ENCODE data around the gene GRAP2.
"Not testable (repeated sequence)": the region's sequence is repeated elsewhere in the genome, so short reads cannot be mapped to it uniquely, and the experiment has no call there.

Gene GRAP2

DNA sequence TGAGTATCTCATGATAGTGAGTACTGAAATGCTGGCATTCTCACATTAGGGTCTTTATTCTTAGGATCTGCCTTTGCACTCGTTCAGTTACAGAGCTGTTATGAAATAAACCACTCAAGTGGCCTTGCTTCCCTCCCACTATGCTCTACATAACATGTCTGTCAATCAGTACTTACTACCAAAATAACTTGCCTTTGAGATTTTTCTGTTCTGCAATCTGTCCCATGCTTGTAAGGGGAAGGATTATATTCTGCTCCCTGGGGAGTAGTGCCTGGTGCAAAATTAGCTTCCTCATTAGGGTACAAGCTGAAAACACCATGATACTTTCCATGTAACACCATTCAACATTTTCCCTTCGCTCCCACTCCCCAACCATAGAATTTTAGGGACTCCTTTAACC lies 1.9 kb upstream of the GRAP2 start:
- no peak for DNase-seq

DNA sequence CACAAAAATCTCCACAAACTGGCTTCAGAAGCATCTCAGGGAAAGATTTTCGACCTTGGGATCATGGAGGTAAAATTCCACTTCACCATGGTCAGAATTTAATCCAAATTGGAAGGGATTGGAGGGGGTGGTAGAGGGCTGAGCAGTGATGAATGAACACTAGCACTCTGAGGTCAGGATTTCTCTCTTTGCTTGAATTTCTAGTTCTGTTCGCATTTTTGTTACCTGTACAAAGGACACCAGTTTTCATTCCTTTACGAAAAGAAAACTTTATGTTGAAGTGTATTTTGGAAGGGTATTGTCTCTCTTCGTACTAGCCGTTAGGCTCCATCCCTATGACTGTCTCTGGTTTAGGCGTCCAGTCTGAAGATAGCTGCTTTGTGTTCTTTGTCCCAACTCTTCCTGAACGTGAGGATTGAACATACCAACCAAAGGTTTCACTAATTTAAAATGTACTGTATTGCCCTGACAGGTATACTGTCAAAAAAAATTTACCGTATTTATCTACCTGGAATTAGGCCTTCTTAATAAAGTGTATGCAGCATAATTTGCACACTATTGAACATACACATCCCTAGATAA lies 772 bp downstream of the GRAP2 start:
- DNase-seq = no peak

DNA sequence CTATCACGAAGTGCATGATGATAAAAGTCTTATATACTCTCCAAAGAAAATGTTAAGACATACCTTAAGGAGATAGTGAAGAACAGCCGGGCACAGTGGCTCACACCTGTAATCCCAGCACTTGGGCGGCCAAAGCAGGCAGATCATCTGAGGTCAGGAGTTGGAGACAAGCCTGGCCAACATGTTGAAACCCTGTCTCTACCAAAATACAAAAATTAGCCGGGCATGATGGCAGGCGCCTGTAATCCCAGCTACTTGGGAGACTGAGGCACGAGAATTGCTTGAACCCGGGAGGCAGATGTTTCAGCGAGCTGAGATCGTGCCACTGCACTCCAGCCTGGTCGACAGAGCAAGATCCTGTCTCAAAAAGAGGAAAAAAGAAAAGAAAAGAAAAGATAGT lies 3.1 kb downstream of the GRAP2 start:
- DNase-seq = not testable (repeated sequence)

DNA sequence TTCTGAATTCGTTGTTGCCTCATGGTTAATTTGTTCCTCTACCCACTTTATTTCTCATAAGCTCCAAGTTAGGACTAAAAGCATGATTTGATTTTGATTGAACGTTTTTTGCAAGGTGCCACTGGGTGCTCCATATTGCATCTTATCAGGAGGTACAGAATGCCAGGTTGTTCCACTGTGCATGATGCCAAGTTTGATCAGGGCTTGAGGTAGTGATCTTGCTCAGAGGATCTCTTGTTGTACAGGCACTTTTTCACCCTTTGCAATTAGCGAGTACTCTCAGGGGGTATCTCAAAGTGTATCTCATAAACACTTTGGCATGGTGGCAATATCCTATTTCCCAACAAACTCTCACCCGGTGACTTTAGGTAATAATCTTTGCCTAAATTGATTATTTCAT lies 4.0 kb downstream of the GRAP2 start:
- no peak for DNase-seq

DNA sequence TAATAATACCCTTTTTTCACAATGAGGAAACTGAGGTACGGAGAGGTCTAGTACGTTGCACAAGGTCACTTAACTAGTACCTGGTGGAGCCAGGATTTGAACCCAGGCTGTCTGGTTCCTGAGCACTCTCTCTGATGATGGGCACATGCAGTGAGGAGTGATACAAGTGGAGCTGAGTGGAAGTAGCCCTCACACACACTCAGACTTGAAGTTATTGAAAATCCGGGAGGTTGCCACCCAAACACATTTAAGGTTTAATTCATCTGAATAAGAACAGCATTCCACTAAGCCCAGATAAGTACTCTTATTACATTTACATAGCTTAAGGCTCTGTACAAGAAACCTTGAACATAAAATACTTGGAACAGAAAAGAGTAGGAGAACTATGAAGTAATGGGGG lies 4.8 kb downstream of the GRAP2 start:
- no peak for DNase-seq

DNA sequence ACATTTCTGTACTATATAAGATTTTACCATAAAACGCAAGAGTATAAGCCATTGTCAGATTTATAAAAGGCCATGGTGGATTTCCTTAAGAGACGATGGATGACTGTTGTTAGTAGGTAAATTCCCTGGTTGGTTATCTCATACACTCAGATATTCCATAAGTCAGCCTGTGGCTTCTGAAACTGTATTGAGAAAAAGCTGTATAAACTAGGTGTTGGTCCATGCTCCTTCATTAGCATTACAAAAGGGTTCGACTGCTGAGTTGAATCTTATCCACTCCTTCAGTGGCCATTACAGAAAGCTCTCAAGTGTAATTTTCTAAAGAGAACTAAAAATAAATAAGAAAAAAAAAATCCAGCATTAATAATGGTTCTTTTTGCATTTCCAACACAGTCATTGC lies 5.3 kb downstream of the GRAP2 start:
- no peak for DNase-seq

DNA sequence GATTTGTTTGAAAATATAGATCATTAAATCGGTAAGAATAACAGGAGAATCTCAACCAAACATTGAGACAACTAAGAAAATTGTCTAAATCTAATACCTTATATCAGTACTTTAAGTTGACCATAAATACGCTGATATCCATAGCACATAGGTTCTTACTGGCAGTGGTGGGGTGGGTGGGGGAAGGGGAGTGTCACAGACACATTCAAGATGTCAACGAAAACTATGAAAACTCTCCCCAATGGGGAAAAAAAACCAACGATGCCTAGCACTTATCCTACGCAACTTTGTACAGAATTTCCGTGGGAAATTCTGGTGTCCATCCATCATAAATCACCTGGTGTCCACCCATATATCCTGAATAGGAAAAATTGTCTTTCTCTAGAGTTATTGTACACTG lies 6.2 kb downstream of the GRAP2 start:
- no peak for DNase-seq

DNA sequence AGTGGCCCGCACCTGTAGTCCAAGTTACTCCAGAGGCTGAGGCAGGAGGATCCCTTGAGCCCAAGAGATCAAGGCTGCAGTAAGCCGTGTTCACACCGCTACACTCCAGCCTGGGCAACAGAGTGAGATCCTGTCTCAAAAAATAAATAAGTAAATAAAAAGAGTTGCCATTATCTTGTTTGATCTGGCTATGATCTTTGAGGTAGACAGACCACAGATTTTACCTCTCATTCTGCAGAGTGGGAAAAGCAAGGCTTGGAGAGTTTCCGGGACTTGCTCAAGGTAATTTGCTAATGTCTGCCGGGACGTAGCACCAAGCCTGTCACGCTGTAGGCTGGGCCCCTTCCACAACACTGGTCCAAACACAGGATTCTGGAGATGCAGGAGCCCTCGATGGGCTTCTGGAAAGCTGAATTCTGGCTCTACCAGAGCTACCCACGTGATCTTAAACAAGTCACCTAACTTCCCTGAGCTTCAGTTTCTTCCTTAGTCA lies 6.8 kb downstream of the GRAP2 start:
- no peak for DNase-seq

DNA sequence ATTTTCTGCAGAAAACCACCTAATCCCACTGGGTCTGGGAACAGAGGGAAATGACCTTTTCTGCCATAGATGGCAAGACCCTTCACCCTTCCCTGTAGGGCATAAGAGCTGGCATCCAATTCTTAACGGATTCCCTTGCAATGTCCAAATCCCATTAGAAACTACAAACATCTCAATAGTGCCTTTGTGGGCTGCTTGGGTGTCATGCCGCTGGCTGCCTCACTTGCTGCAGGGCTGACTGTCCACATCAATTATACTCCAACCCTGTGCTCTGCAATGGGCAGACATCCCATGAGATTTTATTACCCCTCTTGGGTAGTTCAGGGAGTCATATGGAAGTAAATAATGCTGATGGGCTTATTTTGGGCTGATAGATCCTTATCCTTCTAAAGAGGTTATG lies 7.3 kb downstream of the GRAP2 start:
- no peak for DNase-seq

DNA sequence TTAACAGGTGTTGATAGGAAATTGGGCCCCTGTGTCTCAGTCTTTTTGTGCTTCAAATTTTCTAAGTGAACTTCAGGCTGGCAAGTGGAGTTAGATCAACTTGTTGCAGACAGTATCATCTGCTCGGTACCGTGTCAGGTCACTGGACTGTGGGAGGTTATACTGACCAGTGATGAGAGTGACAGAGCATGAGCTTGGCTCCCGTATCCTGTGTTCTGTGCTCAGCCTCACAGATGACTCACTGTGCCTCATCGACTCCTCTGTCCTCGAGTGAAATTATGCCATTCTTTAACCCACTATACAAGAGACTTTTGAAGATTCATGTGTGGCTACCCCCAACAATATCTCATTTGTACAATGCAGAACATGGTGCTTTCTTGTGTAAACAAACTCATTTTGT lies 7.9 kb downstream of the GRAP2 start:
- no peak for DNase-seq

DNA sequence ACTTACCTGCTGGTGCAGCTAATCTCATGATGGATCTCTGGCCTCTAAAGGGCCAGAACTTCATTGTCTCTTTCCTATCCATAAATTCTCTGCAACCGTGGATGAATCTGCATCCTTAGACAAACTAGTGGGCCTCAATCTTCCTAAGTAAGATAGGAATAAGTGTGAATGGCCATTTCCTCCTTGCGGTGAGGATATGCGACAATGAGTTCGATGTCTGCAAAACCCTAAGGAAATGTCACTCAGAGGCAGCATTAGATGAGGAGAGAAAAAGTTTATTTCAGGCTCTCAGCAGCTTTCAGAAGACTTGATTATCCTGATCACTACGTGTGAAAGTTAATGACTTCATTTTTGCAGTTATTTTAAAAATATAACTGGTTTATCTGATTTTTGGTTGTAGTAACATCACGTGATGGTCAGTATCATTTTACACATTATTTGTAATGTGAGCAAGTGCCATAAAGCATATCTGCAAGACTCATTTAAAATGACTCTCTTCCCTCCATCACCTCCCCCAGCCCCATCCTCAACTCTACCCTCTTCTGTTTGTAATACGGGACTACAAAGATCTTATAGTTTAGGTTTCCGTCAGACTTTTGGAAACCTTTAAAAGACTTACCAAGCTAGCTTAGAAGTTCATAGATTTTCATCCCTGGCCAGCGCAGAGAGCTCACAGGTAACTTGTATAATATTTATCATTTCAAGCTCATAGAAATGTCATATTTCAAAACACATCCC lies 10.2 kb downstream of the GRAP2 start:
- no peak for DNase-seq

DNA sequence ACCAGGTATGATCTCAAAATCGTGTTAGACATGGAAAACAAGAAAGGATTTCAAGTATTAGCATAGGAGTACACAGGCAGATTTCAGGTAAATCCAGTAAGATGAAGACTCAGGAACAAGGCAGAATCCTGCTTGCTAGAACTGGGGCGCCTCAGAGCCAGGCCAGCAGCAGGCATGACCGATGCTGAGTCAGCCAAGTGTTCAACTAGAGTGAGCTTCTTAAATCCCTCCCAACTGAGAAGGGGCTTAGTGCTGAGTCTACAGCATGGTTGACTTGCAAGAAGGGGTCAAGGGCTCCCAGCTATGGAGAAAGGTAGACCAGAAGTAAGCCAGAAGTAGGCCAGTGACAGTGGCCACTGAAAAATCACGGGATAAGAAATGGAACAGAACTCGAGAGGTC lies 12.4 kb downstream of the GRAP2 start:
- no peak for DNase-seq

DNA sequence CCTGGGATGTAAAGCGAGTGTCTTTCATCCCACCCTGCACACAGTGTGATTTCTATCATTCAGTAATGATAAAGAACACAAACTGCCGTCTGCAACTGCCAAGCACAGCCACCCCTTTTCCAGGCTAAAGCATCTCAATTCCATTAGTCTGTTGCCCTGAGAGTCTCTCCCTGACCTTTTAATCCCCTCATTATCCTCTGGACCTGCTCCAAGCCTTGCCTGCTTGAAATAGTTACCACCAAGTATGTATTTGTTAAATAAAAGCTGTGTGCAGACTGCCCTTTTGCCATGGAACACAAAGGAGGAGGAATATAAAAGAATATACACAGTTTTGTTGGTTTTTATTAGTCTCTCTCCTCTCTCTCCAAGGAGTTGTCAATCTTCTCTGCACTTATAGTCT lies 13.0 kb downstream of the GRAP2 start:
- no peak for DNase-seq

DNA sequence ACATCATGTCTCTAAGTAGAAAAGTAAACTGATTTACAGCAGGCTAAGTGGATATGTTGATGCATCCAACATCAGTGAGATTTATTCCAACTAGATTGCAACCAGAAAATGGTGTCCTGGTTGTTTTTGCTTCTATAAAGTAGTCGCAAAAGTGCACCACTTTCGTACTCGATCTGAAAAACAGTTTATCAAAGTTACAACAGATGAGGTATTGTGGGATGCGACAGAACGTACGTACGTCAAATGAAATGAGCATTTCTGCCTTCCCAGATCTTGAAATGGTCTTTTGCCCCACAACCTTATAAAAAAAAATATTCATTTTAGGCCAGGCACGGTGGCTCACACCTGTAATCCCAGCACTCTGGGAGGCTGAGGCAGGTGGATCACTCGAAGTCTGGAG lies 13.7 kb downstream of the GRAP2 start:
- no peak for DNase-seq

DNA sequence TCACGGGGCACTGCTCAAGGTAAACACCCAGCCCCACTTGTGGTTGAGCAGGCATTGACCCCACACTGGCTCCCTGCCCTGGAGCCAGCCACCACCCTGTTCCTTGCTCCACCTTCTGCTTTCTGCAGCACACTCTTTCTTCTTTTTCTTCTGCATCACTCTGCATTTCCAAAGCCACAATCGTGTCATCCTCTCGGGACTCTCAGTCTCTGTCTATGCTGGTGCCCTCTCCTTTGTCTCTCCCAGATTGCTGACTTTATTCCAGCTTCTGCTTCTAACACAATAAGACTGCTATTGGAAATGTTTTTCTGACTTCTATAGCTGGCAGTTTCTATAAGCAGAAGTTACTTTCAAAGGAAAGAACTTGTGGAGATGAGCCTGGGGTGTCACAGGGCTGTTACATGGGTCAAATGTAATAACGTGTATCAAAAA lies 14.4 kb downstream of the GRAP2 start:
- DNase-seq = no peak

DNA sequence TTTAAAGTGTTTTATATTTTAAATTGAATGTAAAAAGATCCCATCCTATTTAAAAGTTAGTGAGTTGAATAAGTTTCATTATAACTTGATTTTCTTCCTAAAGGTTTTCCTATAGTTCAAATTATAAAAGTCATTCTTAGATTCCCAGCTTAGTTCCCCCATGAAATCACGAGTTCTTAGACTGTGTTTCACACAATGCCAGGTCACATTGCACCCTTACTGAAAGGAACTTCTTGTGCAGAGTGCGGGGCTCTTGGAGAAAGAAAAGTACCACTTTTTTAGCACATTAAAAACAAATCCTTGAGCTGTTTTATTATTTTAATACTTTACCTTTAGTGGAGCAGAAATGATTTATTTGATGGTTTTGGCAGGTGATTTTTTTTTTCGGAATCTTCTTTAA lies 15.6 kb downstream of the GRAP2 start:
- DNase-seq = no peak

DNA sequence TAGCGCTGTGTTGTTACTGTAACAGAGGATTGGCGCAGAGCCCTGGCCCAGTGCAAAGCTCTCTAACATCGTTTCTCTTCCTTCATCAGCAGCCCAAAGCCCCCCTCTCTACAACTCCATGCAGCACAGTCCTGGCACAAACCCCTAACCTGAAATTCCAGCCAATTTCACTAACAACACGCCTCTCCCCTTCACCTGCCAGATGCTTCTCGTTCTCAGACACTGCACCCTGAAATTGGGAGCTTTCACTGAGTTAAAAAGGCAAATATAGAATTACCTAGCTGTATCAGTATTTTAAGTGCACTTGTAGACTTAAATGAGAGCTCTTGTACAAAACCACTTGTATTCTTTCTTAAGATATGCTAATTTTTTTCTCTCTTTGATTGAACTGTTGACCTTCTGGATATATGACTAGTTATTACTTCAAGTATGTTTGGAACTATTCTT lies 16.3 kb downstream of the GRAP2 start:
- no peak for DNase-seq

DNA sequence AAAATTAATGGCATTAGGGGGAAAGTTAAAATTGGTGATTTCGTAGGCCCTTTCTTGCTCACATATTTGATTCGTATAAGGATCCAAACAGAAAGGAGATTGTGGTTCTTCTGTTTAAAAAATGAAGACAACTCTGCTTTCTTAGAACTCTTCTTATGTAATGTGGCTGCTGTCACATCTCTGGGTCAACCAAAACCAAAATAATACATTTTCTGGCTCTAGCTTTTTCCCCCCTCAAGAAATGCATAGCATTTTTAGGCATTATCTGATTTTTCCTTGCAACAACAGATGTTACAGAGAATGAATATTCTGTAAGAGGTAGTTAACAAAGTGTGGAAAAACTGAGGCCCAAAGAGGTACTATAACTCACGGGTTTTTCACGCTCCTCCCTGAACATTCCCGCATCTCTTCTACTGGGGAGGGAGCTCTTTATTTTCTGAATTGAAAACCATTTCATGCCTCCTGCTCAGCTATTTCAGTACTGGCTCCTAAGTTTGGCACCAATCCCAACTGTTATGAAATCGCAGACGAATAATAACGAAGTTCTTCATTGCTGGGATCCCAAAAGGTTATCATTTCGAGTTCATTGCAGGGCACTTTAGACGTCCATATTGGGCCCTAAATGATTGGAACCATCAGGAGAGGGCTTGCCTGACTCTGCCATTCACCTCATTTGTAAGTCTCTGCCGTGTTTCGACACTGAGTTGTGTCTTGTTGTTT lies 17.1 kb downstream of the GRAP2 start:
- DNase-seq = no peak

DNA sequence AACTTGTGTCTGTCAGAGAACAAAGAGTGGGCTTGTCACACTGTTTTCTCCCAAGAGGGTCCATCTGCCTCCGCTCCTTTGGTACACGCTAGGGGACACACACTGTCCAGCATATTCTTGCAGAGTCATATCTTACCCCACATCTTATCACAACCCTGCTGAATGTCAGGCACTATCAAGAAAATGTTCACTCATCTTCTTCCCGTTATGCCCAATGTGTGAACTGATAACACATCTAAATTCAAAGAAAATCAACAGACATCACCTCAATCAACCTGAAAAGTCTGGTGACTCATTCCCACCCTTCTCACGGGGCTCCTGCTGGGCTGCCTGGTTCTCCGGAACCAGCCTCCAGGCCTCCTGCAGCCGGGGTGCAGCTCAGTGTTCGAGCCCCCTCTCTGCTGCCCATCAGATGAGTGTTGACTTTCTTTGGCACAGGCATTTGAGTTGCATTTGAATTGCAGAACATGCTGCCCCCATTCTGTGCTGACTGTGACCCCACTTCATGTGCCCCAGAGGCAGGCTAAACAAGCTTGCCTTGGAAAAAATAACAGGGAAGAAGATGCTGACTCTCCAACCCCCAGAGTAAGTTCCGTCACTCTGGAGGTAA lies 19.4 kb downstream of the GRAP2 start:
- DNase-seq = no peak

DNA sequence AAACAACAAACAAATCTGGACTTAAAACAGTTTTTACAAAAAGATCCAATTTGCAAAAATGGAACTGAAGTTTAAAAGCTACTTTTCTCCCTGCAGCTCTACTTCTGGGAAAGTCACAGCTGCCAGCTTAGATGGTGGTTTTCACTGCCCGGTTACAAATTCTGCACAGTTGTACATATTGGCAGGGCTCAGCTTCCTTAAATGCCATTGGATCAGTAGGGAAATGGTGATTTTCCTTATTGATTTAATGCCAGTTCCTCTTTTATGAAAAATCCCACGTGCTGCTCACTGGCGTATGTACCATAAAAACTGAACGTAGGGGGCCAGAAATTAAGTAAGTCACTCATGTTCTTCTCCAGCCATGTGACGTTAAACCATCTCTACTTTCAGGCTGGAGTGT lies 22.8 kb downstream of the GRAP2 start:
- DNase-seq = no peak

DNA sequence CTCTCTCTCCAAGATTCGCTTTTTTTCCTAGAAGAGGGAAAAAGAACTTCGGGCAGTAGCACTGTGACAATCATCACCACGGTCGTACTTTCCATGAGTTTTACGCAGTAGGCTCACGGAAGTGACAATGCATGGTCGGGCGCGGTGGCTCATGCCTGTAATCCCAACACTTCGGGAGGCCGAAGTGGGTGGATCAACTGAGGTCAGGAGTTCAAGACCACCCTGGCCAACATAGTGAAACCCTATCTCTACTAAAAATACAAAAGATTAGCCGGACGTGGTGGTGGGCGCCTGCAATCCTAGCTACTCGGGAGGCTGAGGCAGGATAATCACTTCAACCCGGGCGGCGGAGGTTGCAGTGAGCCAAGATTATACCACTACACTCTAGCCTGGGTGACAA lies 23.4 kb downstream of the GRAP2 start:
- no peak for DNase-seq

DNA sequence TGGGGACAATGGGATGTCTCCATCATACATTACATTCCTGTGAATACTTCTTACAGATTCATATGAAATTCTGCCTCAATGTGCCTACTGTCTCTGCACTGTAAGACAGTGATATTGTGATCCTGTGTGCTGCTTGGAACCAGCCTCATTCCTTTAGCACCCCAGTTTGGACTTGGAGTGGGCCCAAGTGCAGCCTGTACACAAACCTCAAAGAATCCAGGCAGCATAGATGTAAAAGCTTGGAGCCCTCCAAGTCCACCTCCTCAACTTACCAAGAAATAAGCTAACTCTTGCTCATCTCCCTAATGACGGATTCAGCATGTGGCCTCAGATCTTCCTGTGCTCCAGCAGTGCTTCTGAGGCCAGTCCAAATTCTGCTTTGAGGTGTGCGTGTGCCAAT lies 24.4 kb downstream of the GRAP2 start:
- DNase-seq = no peak

DNA sequence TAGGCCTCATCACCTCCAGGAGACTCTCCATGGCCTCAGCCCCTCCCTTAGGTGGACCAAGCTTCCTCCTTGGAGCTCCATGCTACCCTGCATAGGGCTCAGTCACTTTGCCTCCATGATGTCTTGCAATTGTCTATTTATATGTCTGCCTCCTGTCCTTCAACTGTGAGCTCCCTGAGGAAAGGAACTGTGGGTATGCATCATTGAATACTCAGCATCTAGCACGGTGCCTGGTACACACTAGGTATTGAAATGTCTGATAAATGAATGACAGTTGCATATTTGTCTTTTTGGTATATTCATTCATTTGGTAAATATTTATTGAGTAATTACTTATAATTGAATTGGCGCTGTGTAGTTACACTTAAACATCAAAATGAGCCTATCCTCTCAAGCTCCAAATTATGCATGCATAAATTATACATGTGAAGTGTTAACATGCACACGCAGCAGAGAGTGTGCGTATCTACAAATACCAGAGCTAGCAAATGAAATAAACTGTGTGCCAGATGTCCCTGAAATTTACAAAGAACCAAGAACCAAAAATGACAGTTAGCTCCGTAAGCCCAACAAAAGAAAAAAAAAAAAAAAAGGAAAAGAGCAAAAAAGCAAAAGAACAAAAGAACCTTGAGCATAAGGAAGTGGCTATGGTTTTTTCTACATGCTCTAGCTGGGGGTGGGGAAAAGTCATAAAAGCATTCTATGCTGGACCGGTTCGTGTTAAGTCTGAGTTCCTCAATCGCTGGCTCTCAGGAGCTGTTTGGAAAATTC lies 25.2 kb downstream of the GRAP2 start:
- no peak for DNase-seq
